K562 (cell line): ENCODE data around the gene STK4. TPM values are rescaled to one million over a fixed set of nuclear protein-coding genes. Genes with fewer than 3 reads are reported as not detected.

Source experiments
- ADNP ChIP-seq: fragments of 200-800 bp; sonication (Bioruptor generic); IDR thresholded peaks from 2 replicates; pipeline ENCODE4 v1.6.1; 2016; ENCODE audit warnings: missing genetic modification characterization, missing compliant biosample characterization
- ATF4 ChIP-seq: fragments of 450-650 bp; formaldehyde crosslinking; IDR thresholded peaks from 2 replicates; pipeline ENCODE4 v1.4.0; 2022; ENCODE audit warnings: mild to moderate bottlenecking, moderate library complexity
- CBFB ChIP-seq: sonication (generic); formaldehyde crosslinking; IDR thresholded peaks from 2 replicates; pipeline ENCODE4 v1.4.0; 2020; ENCODE audit warnings: mild to moderate bottlenecking, missing genetic modification reagents
- CHD4 ChIP-seq: fragments of 200-600 bp; sonication (generic); IDR thresholded peaks from 3 replicates; pipeline ENCODE4 v1.6.1; 2012; ENCODE audit warnings: low read depth, mild to moderate bottlenecking, mixed read lengths, low read length, inconsistent platforms; ENCODE audit not compliant: insufficient read depth, insufficient replicate concordance, poor library complexity, severe bottlenecking
- E2F3 ChIP-seq: fragments of 250-450 bp; sonication (Bioruptor Pico); IDR thresholded peaks from 2 replicates; pipeline ENCODE4 v1.4.0; 2020; ENCODE audit warnings: mild to moderate bottlenecking
- HDAC2 ChIP-seq: fragments of 450-650 bp; IDR thresholded peaks from 2 replicates; pipeline ENCODE4 v1.6.1; 2016; ENCODE audit warnings: mild to moderate bottlenecking
- HNRNPH1 ChIP-seq: fragments of 200-400 bp; formaldehyde crosslinking; optimal IDR thresholded peaks from 2 replicates; pipeline ENCODE3; 2017; ENCODE audit warnings: low read depth, mild to moderate bottlenecking, low read length, moderate library complexity
- IFI16 ChIP-seq: fragments of 250-450 bp; sonication (Bioruptor Pico); IDR thresholded peaks from 2 replicates; pipeline ENCODE4 v2.1.2; 2022; ENCODE audit warnings: mild to moderate bottlenecking, inconsistent platforms
- JUN ChIP-seq, 2 experiments: sonication (generic) in 1 of 2; formaldehyde crosslinking in 1 of 2; IDR thresholded peaks; 2 replicates each; pipeline versions ENCODE4 v1.6.1 to v1.8.0; 2012 to 2022; ENCODE audit warnings: borderline replicate concordance in 2 of 2, mild to moderate bottlenecking in 2 of 2, improper control_type of control experiment in 1 of 2, low read depth in 1 of 2, low read length in 1 of 2, missing genetic modification reagents in 1 of 2
- KDM5B ChIP-seq: fragments of 200-600 bp; sonication (generic); IDR thresholded peaks from 2 replicates; pipeline ENCODE4 v1.6.1; 2012; ENCODE audit warnings: low read depth, mild to moderate bottlenecking, moderate library complexity, low read length, control low read depth, inconsistent platforms; ENCODE audit not compliant: insufficient replicate concordance
- MITF ChIP-seq: IDR thresholded peaks from 2 replicates; pipeline ENCODE4 v1.6.1; 2014; ENCODE audit warnings: antibody characterized with exemption
- NFXL1 ChIP-seq: fragments of 450-650 bp; formaldehyde crosslinking; IDR thresholded peaks from 2 replicates; pipeline ENCODE4 v1.4.0; 2021; ENCODE audit warnings: mild to moderate bottlenecking
- PHF21A ChIP-seq: fragments of 450-650 bp; IDR thresholded peaks from 2 replicates; pipeline ENCODE4 v1.6.1; 2017; ENCODE audit warnings: low read depth, borderline replicate concordance
- PRMT5 ChIP-seq: sonication (generic); formaldehyde crosslinking; IDR thresholded peaks from 2 replicates; pipeline ENCODE4 v1.5.0; 2020; ENCODE audit warnings: missing genetic modification reagents
- SMARCA4 ChIP-seq: fragments of 450-650 bp; IDR thresholded peaks from 2 replicates; pipeline ENCODE4 v1.6.1; 2016
- TBP ChIP-seq: optimal IDR thresholded peaks from 2 replicates; pipeline ENCODE3; 2011; ENCODE audit warnings: low read depth, low read length, improper control_type of control experiment
- ZBTB43 ChIP-seq: sonication (generic); formaldehyde crosslinking; IDR thresholded peaks from 2 replicates; pipeline ENCODE4 v1.8.0; 2023; ENCODE audit warnings: mild to moderate bottlenecking, missing genetic modification reagents
- ZFX ChIP-seq: sonication (generic); formaldehyde crosslinking; IDR thresholded peaks from 2 replicates; pipeline ENCODE4 v1.8.0; 2022; ENCODE audit warnings: mild to moderate bottlenecking, missing genetic modification reagents, moderate library complexity
- ZNF197 ChIP-seq: fragments of 200-800 bp; sonication (Bioruptor generic); IDR thresholded peaks from 2 replicates; pipeline ENCODE4 v1.6.1; 2016; ENCODE audit warnings: low read depth, missing genetic modification characterization, missing compliant biosample characterization
- ZNF518B ChIP-seq: fragments of 250-450 bp; sonication (Bioruptor Pico); IDR thresholded peaks from 2 replicates; pipeline ENCODE4 v1.5.0; 2021; ENCODE audit warnings: mild to moderate bottlenecking, moderate library complexity
- polyA plus RNA-seq, 8 experiments: library from polyadenylated mRNA; depleted of rRNA in 4 of 8; stranded (reverse) in 5 of 8; unstranded in 3 of 8; fragments of >200 nt; fragmentation: Nextera tagmentation in 2 of 8; fragmentation: Illumina TruSeq in 1 of 8; extraction: Ambion mirVana in 2 of 8; extraction: Trizol in 1 of 8; gene quantifications; 2 replicates each; pipeline versions ENCODE4 v1.2.1 to v1.2.3, GENCODE V29; 2011 to 2014; ENCODE audit warnings: inconsistent platforms in 1 of 8, missing spikeins in 1 of 8
- total RNA-seq, 7 experiments: library from RNA; depleted of rRNA in 6 of 7; stranded (reverse); fragments of >200 nt in 6 of 7; fragmentation: Illumina TruSeq in 2 of 7; extraction: Trizol in 2 of 7; gene quantifications; 2 replicates each; pipeline versions ENCODE4 v1.2.1 to v1.2.3, GENCODE V29; 2011 to 2021; ENCODE audit warnings: low replicate concordance in 1 of 7

STK4 gene
- total and polyA plus RNA-seq, 9 of the 15 experiments (the other 6 are each of a cell fraction or from before 2014, with no cell fraction given), result 11.9 to 30.6 (median 22.2) TPM

GRCh38 chr20:44966030-44966961 is at the start of gene STK4 (continued):
- TF ChIP-seq ZFX (CRISPR knock-in tag) (peak; percentile 60), HNRNPH1 (no peak), SMARCA4 (no peak; the same call in none of the 2 replicates), ZNF197 (CRISPR knock-in tag) (no peak), CHD4 (no peak), NFXL1 (CRISPR knock-in tag) (no peak), KDM5B (peak; percentile 91), ZBTB43 (CRISPR knock-in tag) (no peak; the same call in 1 of the 2 replicates), ADNP (tag) (peak; percentile 56; the same call in 1 of the 2 replicates), MITF (peak; percentile 78; the same call in 1 of the 2 replicates), TBP (peak; percentile 83), E2F3 (CRISPR knock-in tag) (peak; percentile 83), ZNF518B (CRISPR knock-in tag) (no peak), ATF4 (CRISPR knock-in tag) (no peak), IFI16 (CRISPR knock-in tag) (no peak), PRMT5 (CRISPR knock-in tag) (no peak), HDAC2 (peak; percentile 28; the same call in 1 of the 2 replicates), CBFB (CRISPR knock-in tag) (peak; percentile 65), PHF21A (no peak), JUN (IDR thresholded peaks at IDR 0.05; ENCODE audit: borderline replicate concordance, low read depth, low read length) (no peak; the same call in 1 of the 2 replicates), JUN (CRISPR knock-in tag; IDR thresholded peaks at IDR 0.05; ENCODE audit: borderline replicate concordance) (peak; percentile 37; the same call in 1 of the 2 replicates)
